HFF-Myc (cell line): Measurements from ENCODE around the gene OR4S2.

Experiments
- DNase-seq: peaks from one replicate; pipeline ENCODE4 v3.0.0-alpha.2; 2011; ENCODE audit warnings: low read depth; ENCODE audit errors: extremely low read depth
- H3K4me3 ChIP-seq: replicated peaks from 2 replicates; pipeline ENCODE4 v1.5.1; 2011; ENCODE audit warnings: low read depth, mild to moderate bottlenecking, control low read depth, low read length
- TF ChIP-seq, protein P1 (sequence below): IDR thresholded peaks from 2 replicates; pipeline ENCODE4 v1.5.1; 2012; ENCODE audit warnings: mild to moderate bottlenecking, low read depth, low read length, control low read depth; ENCODE audit errors: missing control alignments

The OR4S2 gene

DNA sequence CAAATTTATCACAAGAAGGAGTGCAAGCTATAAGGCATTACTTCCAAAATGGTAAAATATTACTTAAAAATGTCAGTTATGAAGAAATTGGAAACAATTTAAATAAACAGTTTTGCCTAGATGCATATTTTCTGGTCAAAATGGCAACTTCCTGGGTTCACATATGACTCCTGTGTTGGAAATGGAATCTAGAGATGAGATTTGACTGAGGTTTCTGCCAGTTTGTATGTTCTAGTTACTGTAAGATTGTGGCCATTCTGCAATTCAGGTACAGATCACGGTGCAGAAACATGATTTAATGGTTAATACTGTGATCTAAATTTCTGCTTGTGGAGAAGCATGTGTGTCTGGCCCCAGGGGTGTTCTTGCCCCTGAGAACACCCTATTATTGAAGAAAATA is 10.5 kb downstream of the OR4S2 start:
- DNase-seq: no peak
- H3K4me3 ChIP-seq: no peak overlapping the region
- TF ChIP-seq, protein P1, sequence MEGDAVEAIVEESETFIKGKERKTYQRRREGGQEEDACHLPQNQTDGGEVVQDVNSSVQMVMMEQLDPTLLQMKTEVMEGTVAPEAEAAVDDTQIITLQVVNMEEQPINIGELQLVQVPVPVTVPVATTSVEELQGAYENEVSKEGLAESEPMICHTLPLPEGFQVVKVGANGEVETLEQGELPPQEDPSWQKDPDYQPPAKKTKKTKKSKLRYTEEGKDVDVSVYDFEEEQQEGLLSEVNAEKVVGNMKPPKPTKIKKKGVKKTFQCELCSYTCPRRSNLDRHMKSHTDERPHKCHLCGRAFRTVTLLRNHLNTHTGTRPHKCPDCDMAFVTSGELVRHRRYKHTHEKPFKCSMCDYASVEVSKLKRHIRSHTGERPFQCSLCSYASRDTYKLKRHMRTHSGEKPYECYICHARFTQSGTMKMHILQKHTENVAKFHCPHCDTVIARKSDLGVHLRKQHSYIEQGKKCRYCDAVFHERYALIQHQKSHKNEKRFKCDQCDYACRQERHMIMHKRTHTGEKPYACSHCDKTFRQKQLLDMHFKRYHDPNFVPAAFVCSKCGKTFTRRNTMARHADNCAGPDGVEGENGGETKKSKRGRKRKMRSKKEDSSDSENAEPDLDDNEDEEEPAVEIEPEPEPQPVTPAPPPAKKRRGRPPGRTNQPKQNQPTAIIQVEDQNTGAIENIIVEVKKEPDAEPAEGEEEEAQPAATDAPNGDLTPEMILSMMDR: no peak

DNA sequence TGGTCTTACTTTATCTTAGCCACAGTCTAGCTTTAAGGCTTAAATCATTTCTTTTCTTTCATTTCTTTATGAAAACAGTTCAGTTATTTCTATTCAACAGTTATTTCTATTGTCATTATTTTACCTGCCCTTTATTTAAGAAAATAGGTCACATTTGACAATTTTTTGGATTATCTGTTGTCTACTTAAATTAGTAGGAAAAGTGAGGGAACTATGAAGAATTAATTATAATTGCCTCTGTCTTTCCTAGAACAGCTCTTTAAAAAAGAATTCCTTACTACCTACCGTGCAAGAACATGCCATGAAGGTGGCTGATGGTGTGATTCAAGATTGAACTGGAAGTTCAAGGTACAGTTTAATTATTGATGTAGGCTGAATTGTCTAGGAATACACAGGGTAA is 13.8 kb downstream of the OR4S2 start, which contains the start of gene OR4C6:
OR4C6 (plus strand) TSS at position 301 of the 400 bp plus-strand sequence. CDS start 2,966 bp downstream, outside the sequence.
- DNase-seq: no peak
- no peak within 1 kb of the TSS for H3K4me3 ChIP-seq
- TF ChIP-seq, protein P1: no peak

DNA sequence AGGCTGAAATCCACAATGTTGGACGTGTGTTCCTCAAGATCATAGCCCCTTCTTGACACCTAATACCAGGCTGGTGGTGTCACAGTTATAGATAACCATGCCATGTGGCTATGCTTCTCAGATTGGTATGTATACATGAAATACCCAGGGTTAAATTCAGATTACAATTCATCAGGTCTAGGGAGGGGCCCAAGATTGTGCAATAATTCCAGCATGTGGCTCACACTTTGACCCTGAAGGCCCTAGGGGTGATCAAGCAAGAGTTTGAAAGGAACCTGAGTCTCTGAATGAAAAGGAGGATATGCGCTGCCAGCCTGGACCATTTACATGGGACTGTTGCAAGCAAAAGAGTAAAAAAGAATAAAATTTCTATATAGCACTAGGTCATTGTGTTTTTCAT is 21.2 kb downstream of the OR4S2 start:
- no peak overlapping the region for H3K4me3 ChIP-seq
- TF ChIP-seq, protein P1: no peak
- no peak for DNase-seq

DNA sequence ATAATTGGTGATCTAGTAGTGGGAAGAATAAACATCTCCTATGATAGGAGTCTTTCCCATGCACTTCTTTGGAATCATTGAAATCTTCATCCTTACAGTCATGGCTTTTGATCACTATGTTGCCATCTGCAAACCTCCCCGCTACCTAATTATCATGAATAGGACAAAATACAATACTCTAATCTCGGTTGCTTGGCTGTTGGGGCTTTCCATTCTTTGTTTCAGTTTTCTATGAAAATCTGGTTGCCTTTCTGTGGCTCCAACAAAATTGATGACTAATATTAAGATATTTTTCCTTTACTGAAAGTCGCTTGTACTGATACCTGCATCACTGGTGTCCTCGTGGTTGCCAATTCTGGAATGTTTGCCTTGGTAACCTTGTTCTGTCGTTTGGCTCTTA is 25.7 kb downstream of the OR4S2 start:
- no peak overlapping the region for H3K4me3 ChIP-seq
- no peak for DNase-seq
- TF ChIP-seq, protein P1: no peak

DNA sequence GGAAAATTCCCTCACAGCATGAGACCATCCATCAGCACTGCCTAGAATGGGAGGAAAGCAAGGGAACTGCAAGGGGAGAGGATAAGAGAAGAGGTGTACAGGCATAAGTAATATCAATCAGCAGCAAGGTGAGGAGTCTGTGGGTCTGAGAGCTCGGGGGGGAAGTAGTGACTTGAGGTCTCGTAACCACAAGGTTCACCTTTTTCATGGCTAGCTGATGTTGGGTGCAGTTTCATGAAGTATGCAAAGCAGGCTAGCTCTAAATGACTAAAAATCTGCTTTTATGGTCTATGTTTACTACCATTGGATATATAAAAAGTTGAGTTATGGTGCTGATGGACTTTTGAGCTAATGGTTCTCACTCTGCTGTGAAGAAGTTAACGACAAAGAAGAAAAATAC is 49.7 kb downstream of the OR4S2 start:
- TF ChIP-seq, protein P1: no peak
- DNase-seq: no peak
- H3K4me3 ChIP-seq: no peak overlapping the region

DNA sequence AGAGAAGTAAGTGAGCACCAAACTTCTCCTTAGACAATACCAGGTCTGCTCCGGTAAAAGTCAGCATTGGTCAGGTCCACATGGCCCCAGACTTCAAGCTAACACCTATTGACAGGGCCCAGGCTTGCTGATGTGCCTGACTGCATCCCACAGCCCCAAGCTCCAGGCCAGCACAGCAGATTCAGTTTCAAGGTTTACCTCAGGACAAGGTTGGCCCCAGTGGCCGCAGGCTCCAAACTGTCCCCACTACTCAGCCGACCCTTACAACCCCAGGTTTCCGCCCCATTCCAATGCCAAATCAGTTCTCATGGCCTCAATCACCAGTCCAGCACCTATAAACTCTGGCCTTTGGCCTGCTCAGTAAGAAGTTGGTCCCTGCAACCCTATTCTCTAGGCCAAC is 53.3 kb downstream of the OR4S2 start:
- TF ChIP-seq, protein P1: no peak
- H3K4me3 ChIP-seq: no peak overlapping the region
- no peak for DNase-seq
